Measurements from ENCODE around the gene IPPK. TPM values are rescaled to one million over a fixed set of nuclear protein-coding genes. Genes with fewer than 3 reads are reported as not detected.

IPPK gene
- polyA plus RNA-seq, 4 donors, result 10.2 to 12.2 (median 11.9) TPM

GRCh38 chr9:92617195-92617813 lies 52.6 kb downstream of the IPPK start:
- DNase-seq (ENCODE audit: low read depth in 4 of 4, low spot score in 3 of 4), result no peak

GRCh38 chr9:92616655-92617111 lies 53.2 kb downstream of the IPPK start:
- DNase-seq (ENCODE audit: low read depth in 4 of 4, low spot score in 3 of 4), result no peak

- no peak for DNase-seq (ENCODE audit: low read depth in 4 of 4, low spot score in 3 of 4)
These were observed 53.7 kb downstream of the IPPK start for GRCh38 chr9:92616199-92616641.

- DNase-seq (ENCODE audit: low read depth in 4 of 4, low spot score in 3 of 4), result no peak
These were observed 54.1 kb downstream of the IPPK start for GRCh38 chr9:92615790-92616189.

GRCh38 chr9:92614763-92615461 lies 55.0 kb downstream of the IPPK start:
- no peak for DNase-seq (ENCODE audit: low read depth in 4 of 4, low spot score in 3 of 4)

GRCh38 chr9:92614123-92614510 lies 55.8 kb downstream of the IPPK start:
- DNase-seq (ENCODE audit: low read depth in 4 of 4, low spot score in 3 of 4), result no peak

- no peak for DNase-seq (ENCODE audit: low read depth in 4 of 4, low spot score in 3 of 4)
These were observed 56.4 kb downstream of the IPPK start for GRCh38 chr9:92613268-92614122.

- DNase-seq (ENCODE audit: low read depth in 4 of 4, low spot score in 3 of 4), result no peak
These were observed 57.1 kb downstream of the IPPK start for GRCh38 chr9:92612816-92613215.

GRCh38 chr9:92612292-92612691 lies 57.6 kb downstream of the IPPK start:
- DNase-seq (ENCODE audit: low read depth in 4 of 4, low spot score in 3 of 4), result no peak

GRCh38 chr9:92611621-92612285 lies 58.2 kb downstream of the IPPK start:
- no peak for DNase-seq (ENCODE audit: low read depth in 4 of 4, low spot score in 3 of 4)

- DNase-seq (ENCODE audit: low read depth in 4 of 4, low spot score in 3 of 4), result no peak
These were observed 59.2 kb downstream of the IPPK start for GRCh38 chr9:92610470-92611420.

GRCh38 chr9:92608909-92609445 lies 61.0 kb downstream of the IPPK start:
- no peak for DNase-seq (ENCODE audit: low read depth in 4 of 4, low spot score in 3 of 4)

- DNase-seq (ENCODE audit: low read depth in 4 of 4, low spot score in 3 of 4), result no peak
These were observed 61.6 kb downstream of the IPPK start for GRCh38 chr9:92608241-92608908.

GRCh38 chr9:92607773-92608172 lies 62.2 kb downstream of the IPPK start:
- no peak for DNase-seq (ENCODE audit: low read depth in 4 of 4, low spot score in 3 of 4)

- DNase-seq (ENCODE audit: low read depth in 4 of 4, low spot score in 3 of 4), result no peak
These were observed 62.8 kb downstream of the IPPK start for GRCh38 chr9:92607088-92607487.

- DNase-seq (ENCODE audit: low read depth in 4 of 4, low spot score in 3 of 4), result no peak
These were observed 64.7 kb downstream of the IPPK start for GRCh38 chr9:92605224-92605623.

GRCh38 chr9:92603990-92604389 lies 65.9 kb downstream of the IPPK start:
- no peak for DNase-seq (ENCODE audit: low read depth in 4 of 4, low spot score in 3 of 4)

- no peak for DNase-seq (ENCODE audit: low read depth in 4 of 4, low spot score in 3 of 4)
These were observed 66.8 kb downstream of the IPPK start for GRCh38 chr9:92603100-92603499.

GRCh38 chr9:92602413-92602812 lies 67.5 kb downstream of the IPPK start:
- no peak for DNase-seq (ENCODE audit: low read depth in 4 of 4, low spot score in 3 of 4)
